CD14-positive monocyte (primary cell): ENCODE results near the gene SEL1L3. TPM values are rescaled to one million over a fixed set of nuclear protein-coding genes. Genes with fewer than 3 reads are reported as not detected.

Source experiments
- DNase-seq, 3 donors: peaks; one replicate each; pipeline ENCODE4 v3.0.0-alpha.2; 2011 to 2022
- H2AFZ ChIP-seq: 2 replicates; pipeline ENCODE4 v1.6.0; 2012; ENCODE audit warnings: mild to moderate bottlenecking, low read depth, low read length, inconsistent platforms; ENCODE audit not compliant: insufficient read depth, poor library complexity, severe bottlenecking
- H3K27ac ChIP-seq, 2 donors: 1 replicate in 1 of 2; 2 replicates in 1 of 2; pipeline ENCODE4 v1.5.1; 2012 to 2013; ENCODE audit warnings: low read length in 2 of 2, control low read depth in 1 of 2, inconsistent platforms in 1 of 2, low read depth in 1 of 2, mild to moderate bottlenecking in 1 of 2
- H3K27me3 ChIP-seq, 2 donors: one replicate each; pipeline versions ENCODE4 v1.6.0 to v1.6.1; 2011 to 2013; ENCODE audit warnings: low read length in 2 of 2; ENCODE audit not compliant: control insufficient read depth in 2 of 2, insufficient read depth in 2 of 2
- H3K36me3 ChIP-seq, 2 donors: replicated peaks in 1 of 2; 1 replicate in 1 of 2; 2 replicates in 1 of 2; pipeline versions ENCODE4 v1.5.1 to v1.6.1; 2012 to 2013; ENCODE audit warnings: low read length in 2 of 2, control low read depth in 1 of 2, inconsistent platforms in 1 of 2, mild to moderate bottlenecking in 1 of 2; ENCODE audit not compliant: insufficient read depth in 2 of 2, control insufficient read depth in 1 of 2
- H3K4me1 ChIP-seq, 2 donors: 1 replicate in 1 of 2; 2 replicates in 1 of 2; pipeline versions ENCODE4 v1.5.1 to v1.6.1; 2012 to 2013; ENCODE audit warnings: low read length in 2 of 2, control low read depth in 1 of 2, inconsistent platforms in 1 of 2, mild to moderate bottlenecking in 1 of 2, moderate library complexity in 1 of 2; ENCODE audit not compliant: insufficient read depth in 2 of 2, control insufficient read depth in 1 of 2
- H3K4me2 ChIP-seq: replicated peaks from 2 replicates; pipeline ENCODE3; 2012; ENCODE audit warnings: low read length, moderate library complexity, mild to moderate bottlenecking; ENCODE audit not compliant: poor library complexity, severe bottlenecking; ENCODE audit errors: extremely low read depth
- H3K4me3 ChIP-seq, 3 experiments: fragments of 200-600 bp in 1 of 3; sonication (generic) in 1 of 3; replicated peaks in 1 of 3; 1 replicate in 2 of 3; 2 replicates in 1 of 3; pipeline ENCODE4 v1.5.1; 2011 to 2013; ENCODE audit warnings: low read length in 3 of 3, mild to moderate bottlenecking in 3 of 3, control low read depth in 2 of 3, low read depth in 2 of 3, inconsistent platforms in 1 of 3, moderate library complexity in 1 of 3
- H3K79me2 ChIP-seq: 2 replicates; pipeline ENCODE4 v1.6.0; 2012; ENCODE audit warnings: mild to moderate bottlenecking, control low read depth, inconsistent platforms, low read length, moderate library complexity; ENCODE audit not compliant: insufficient read depth
- H3K9ac ChIP-seq: 2 replicates; pipeline ENCODE4 v1.6.0; 2017; ENCODE audit warnings: low read length, mild to moderate bottlenecking; ENCODE audit not compliant: insufficient read depth, poor library complexity, severe bottlenecking
- H3K9me3 ChIP-seq, 2 donors: replicated peaks in 1 of 2; 1 replicate in 1 of 2; 2 replicates in 1 of 2; pipeline versions ENCODE4 v1.5.1 to v1.6.1; 2012 to 2013; ENCODE audit warnings: low read length in 2 of 2, control low read depth in 1 of 2; ENCODE audit not compliant: control insufficient read depth in 1 of 2, insufficient read depth in 1 of 2
- H4K20me1 ChIP-seq: 2 replicates; pipeline ENCODE4 v1.6.0; 2012; ENCODE audit warnings: mild to moderate bottlenecking, low read length, control low read depth, moderate library complexity; ENCODE audit not compliant: insufficient read depth
- H3K27ac Mint-ChIP-seq, 7 donors: one replicate each; pipeline ENCODE4 v1.8.0; 2020; ENCODE audit warnings: mild to moderate bottlenecking in 7 of 7, mixed read lengths in 7 of 7, moderate library complexity in 6 of 7, inconsistent platforms in 2 of 7
- H3K27me3 Mint-ChIP-seq, 3 donors: one replicate each; pipeline ENCODE4 v1.8.0; 2021 to 2022; ENCODE audit warnings: low read depth in 3 of 3, mild to moderate bottlenecking in 3 of 3, mixed read lengths in 3 of 3, moderate library complexity in 3 of 3, inconsistent platforms in 1 of 3
- H3K36me3 Mint-ChIP-seq, 2 donors: one replicate each; pipeline ENCODE4 v1.8.0; 2020; ENCODE audit warnings: mixed read lengths in 2 of 2, inconsistent platforms in 1 of 2, mild to moderate bottlenecking in 1 of 2
- H3K4me1 Mint-ChIP-seq: one replicate; pipeline ENCODE4 v1.8.0; 2020; ENCODE audit warnings: mild to moderate bottlenecking, mixed read lengths
- H3K4me3 Mint-ChIP-seq, 2 donors: one replicate each; pipeline ENCODE4 v1.8.0; 2020; ENCODE audit warnings: mild to moderate bottlenecking in 2 of 2, mixed read lengths in 2 of 2, moderate library complexity in 1 of 2
- H3K9me3 Mint-ChIP-seq, 7 donors: one replicate each; pipeline ENCODE4 v1.8.0; 2020 to 2022; ENCODE audit warnings: mixed read lengths in 7 of 7, mild to moderate bottlenecking in 6 of 7, moderate library complexity in 6 of 7, inconsistent platforms in 2 of 7
- CTCF ChIP-seq: fragments of 200-600 bp; IDR thresholded peaks from one replicate; pipeline ENCODE4 v1.8.0; 2022; ENCODE audit warnings: antibody characterized with exemption, mild to moderate bottlenecking
- WGBS: methylation state at CpG from one replicate; pipeline ENCODE4 v1.1.5; 2013; ENCODE audit warnings: missing lambda C conversion rate; ENCODE audit not compliant: insufficient coverage; 5-methylcytosine and 5-hydroxymethylcytosine counted together
- intact Hi-C, 2 donors: fragments of 100-400 bp; cut with micrococcal nuclease; formaldehyde crosslinking; loops; one replicate each; pipeline versions ENCODE4 v1.15.0 to v1.15.1; 2023
- polyA plus RNA-seq, 3 donors: library from polyadenylated mRNA; depleted of rRNA in 1 of 3; unstranded in 2 of 3; stranded (reverse) in 1 of 3; fragments of 300-500 nt in 2 of 3; fragments of >200 nt in 1 of 3; fragmentation: Illumina TruSeq in 2 of 3; gene quantifications; 1 replicate in 2 of 3; 2 replicates in 1 of 3; pipeline ENCODE4 v1.2.3, GENCODE V29; 2012 to 2021

SEL1L3 gene
- polyA plus RNA-seq, 3 donors, result 0.61 to 2.2 (median 1.7) TPM

- Histone ChIP-seq H3K27me3 (no peaks in the 10 kb centered on the region), H3K4me2 (no peak overlapping the region), H3K79me2 (no peaks in the 10 kb centered on the region), H2AFZ (no peak overlapping the region), H3K9ac (no peak overlapping the region), H3K27ac (no peak overlapping the region), H3K4me3 (no peak overlapping the region), H3K4me1 (no peaks in the 10 kb centered on the region), H3K36me3 (no peaks in the 10 kb centered on the region), H3K9me3 (no peaks in the 10 kb centered on the region), H4K20me1 (no peaks in the 10 kb centered on the region)
- DNase-seq, result no peak
- Mint-ChIP-seq H3K4me3 (no peak overlapping the region), H3K9me3 (no peaks in the 10 kb centered on the region), H3K4me1 (no peaks in the 10 kb centered on the region), H3K36me3 (peaks cover 0 to 2% of the 10 kb centered on the region in 2 donors), H3K27ac (no peak overlapping the region), H3K27me3 (no peaks in the 10 kb centered on the region)
- WGBS, result no CpG with 5 or more reads among the region's 1 CpG
- no peak for TF ChIP-seq CTCF
- intact Hi-C loops, result no loop called here
These were observed 27.4 kb downstream of the SEL1L3 start for GRCh38 chr4:25835384-25835783.

GRCh38 chr4:25834411-25835107, 28.2 kb downstream of the SEL1L3 start:
- Mint-ChIP-seq H3K4me1 (no peaks in the 10 kb centered on the region), H3K4me3 (no peak overlapping the region), H3K9me3 (no peaks in the 10 kb centered on the region), H3K27me3 (no peaks in the 10 kb centered on the region), H3K27ac (peak overlapping the region in 1 of 7 donors; percentile 19), H3K36me3 (peaks cover 0 to 2% of the 10 kb centered on the region in 2 donors)
- no peak for DNase-seq
- Histone ChIP-seq H3K4me1 (no peaks in the 10 kb centered on the region), H3K9ac (no peak overlapping the region), H3K4me3 (no peak overlapping the region), H3K4me2 (no peak overlapping the region), H3K79me2 (no peaks in the 10 kb centered on the region), H3K27ac (no peak overlapping the region), H2AFZ (no peak overlapping the region), H3K36me3 (no peaks in the 10 kb centered on the region), H3K27me3 (no peaks in the 10 kb centered on the region), H4K20me1 (no peaks in the 10 kb centered on the region), H3K9me3 (no peaks in the 10 kb centered on the region)
- intact Hi-C loops, result no loop called here
- no peak for TF ChIP-seq CTCF
- 91% methylated on average over 4 of the region's 5 CpGs for WGBS
